MG63 (cell line): ENCODE data around the gene ESYT3. TPM values are rescaled to one million over a fixed set of nuclear protein-coding genes. Genes with fewer than 3 reads are reported as not detected.

Experiments used
- DNase-seq: peaks from one replicate; pipeline ENCODE4 v3.0.0-alpha.2; 2020
- H3K27me3 ChIP-seq: fragments of 250-450 bp; sonication (Bioruptor Pico); 2 replicates; pipeline ENCODE4 v1.5.1; 2020; ENCODE audit warnings: mild to moderate bottlenecking, moderate library complexity
- H3K36me3 ChIP-seq: fragments of 250-450 bp; sonication (Bioruptor Pico); 2 replicates; pipeline ENCODE4 v1.5.1; 2020; ENCODE audit warnings: mild to moderate bottlenecking, moderate library complexity
- H3K4me3 ChIP-seq: fragments of 250-450 bp; sonication (Bioruptor Pico); 2 replicates; pipeline ENCODE4 v1.5.1; 2020; ENCODE audit warnings: mild to moderate bottlenecking, moderate library complexity
- H3K9me3 ChIP-seq: fragments of 250-450 bp; sonication (Bioruptor Pico); 2 replicates; pipeline ENCODE4 v1.5.1; 2020; ENCODE audit warnings: mild to moderate bottlenecking, moderate library complexity
- total RNA-seq: library from RNA; depleted of rRNA; stranded (reverse); fragments of >200 nt; shearing (Covaris generic); gene quantifications from 2 replicates; pipeline ENCODE4 v1.2.3, GENCODE V29; 2014; ENCODE audit warnings: low replicate concordance; rRNA removed

ESYT3 gene
- 0.23 and 0.89 TPM in 2 replicates for total RNA-seq

GRCh38 chr3:138434276-138434874 lies at the start of gene ESYT3:
ESYT3 (plus strand) TSS chr3:138434616; CDS start chr3:138434799, 183 bp downstream.
- peaks cover 9% of the 10 kb centered on the region for H3K27me3 ChIP-seq
- no peaks in the 10 kb centered on the region for H3K36me3 ChIP-seq
- DNase-seq: peak; percentile 63
- H3K4me3 ChIP-seq: peak within 1 kb of the TSS; percentile 34
- H3K9me3 ChIP-seq: no peaks in the 10 kb centered on the region

- H3K36me3 ChIP-seq: no peaks in the 10 kb centered on the region
- no peaks in the 10 kb centered on the region for H3K27me3 ChIP-seq
- H3K9me3 ChIP-seq: no peaks in the 10 kb centered on the region; the same call in 1 of the 2 replicates
- DNase-seq: no peak
- H3K4me3 ChIP-seq: no peak overlapping the region
Observed at GRCh38 chr3:138384976-138385375, 49.4 kb upstream of the ESYT3 start.

- Histone ChIP-seq H3K4me3 (no peak overlapping the region), H3K27me3 (no peaks in the 10 kb centered on the region), H3K36me3 (no peaks in the 10 kb centered on the region), H3K9me3 (no peaks in the 10 kb centered on the region; the same call in 1 of the 2 replicates)
- no peak for DNase-seq
Observed at GRCh38 chr3:138389144-138389601, 45.2 kb upstream of the ESYT3 start.

DNA sequence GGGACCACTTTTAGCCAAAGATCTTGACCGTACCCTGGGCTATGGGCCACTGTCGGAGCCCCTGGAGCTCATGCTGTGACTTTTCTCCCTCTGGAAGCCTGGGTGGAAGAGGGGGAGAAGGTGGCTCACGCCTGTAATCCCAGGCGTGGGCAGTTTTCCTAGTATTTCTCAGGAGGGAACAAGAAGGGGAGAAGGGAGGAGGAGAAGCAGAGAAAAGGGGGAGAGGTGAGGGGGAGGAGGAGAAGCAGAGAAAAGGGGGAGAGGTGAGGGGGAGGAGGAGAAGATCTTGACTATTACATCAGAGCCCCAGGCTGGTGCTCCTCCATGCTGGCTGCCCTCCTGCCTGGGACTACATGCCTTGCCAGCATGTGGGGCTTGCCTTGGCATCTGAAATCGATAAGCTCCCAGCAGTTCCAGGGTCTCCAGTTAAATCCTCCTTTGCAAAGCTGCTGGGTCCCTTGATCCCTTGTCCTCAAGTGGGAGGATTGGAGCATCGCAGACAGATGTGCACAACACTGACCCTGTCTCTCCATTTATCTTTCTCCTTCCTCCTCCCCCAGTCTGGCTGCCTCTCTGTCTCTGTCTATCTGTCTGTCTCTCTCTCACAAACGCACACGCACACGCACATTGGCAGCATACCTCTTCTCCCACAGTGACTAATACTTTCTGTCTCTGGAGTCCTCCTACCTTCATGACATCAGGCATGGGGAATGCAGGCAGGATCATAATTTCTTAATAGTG lies 44.4 kb upstream of the ESYT3 start:
- H3K9me3 ChIP-seq: no peaks in the 10 kb centered on the region; the same call in 1 of the 2 replicates
- peak; percentile 89 for DNase-seq
- H3K36me3 ChIP-seq: no peaks in the 10 kb centered on the region
- H3K4me3 ChIP-seq: no peak overlapping the region
- no peaks in the 10 kb centered on the region for H3K27me3 ChIP-seq

DNA sequence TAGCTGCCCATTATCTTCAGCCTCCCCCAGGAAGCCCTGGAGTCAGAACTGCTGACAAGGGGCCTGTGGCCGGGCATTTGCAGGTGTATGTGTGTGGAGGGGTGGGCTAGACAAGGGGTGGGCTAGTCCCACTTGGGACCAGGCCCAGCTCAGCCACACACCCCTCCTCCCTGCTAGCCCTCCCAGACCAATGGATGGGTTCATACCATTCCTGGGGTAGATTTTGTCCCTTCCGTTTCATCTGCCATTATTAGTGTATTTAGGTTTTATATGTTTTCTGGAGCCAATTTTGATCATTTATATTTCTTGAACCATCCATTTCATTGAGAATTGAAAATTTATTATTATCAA lies 43.9 kb upstream of the ESYT3 start:
- Histone ChIP-seq H3K9me3 (no peaks in the 10 kb centered on the region; the same call in 1 of the 2 replicates), H3K4me3 (no peak overlapping the region), H3K27me3 (no peaks in the 10 kb centered on the region), H3K36me3 (no peaks in the 10 kb centered on the region)
- no peak for DNase-seq

DNA sequence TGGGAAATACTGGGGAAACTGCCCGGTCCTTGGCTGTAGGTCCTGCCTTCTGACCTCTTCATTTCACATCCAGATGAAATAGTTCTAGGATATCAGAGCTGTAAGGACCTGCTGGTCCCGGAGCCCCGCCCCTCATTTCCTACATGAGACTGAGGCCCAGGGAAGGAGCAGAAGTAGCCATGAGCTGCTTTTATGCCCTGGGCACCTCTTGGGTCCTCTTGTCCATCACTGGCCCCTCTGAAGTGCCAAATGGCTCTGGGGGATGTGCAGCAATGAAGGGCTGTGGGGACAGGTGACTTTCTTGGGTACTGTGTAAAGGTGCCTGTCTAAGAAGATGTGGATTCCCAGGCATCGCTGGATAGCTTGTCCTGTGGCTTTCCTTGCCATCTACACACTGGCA lies 40.3 kb upstream of the ESYT3 start:
- no peak for DNase-seq
- Histone ChIP-seq H3K4me3 (no peak overlapping the region), H3K9me3 (no peaks in the 10 kb centered on the region)

DNA sequence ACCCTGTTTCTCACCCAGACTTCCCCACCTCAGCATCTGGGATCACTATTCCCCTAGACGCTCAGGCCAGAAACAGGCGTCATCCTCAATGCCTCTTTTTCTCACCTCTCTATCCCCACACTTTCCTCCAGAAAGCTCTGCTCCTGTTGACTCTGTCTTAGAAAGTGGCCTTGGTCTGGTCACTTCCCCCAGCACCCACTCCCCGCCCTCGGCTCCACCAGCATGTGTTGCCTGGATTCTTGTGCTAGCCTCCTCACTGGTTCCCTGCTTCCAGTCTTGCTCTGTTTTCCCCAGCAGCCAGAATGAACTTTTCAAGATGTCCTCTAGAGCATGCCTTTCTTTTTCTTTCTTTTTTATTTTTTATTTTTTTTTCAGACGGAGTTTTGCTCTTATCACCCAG lies 39.7 kb upstream of the ESYT3 start:
- Histone ChIP-seq H3K36me3 (no peaks in the 10 kb centered on the region), H3K27me3 (no peaks in the 10 kb centered on the region), H3K9me3 (no peaks in the 10 kb centered on the region), H3K4me3 (no peak overlapping the region)
- no peak for DNase-seq

More for the DNA sequence above, 40.3 kb upstream of the ESYT3 start:
- Histone ChIP-seq H3K27me3 (no peaks in the 10 kb centered on the region), H3K36me3 (no peaks in the 10 kb centered on the region)

- no peak overlapping the region for H3K4me3 ChIP-seq
- DNase-seq: no peak
- no peaks in the 10 kb centered on the region for H3K27me3 ChIP-seq
- H3K36me3 ChIP-seq: no peaks in the 10 kb centered on the region
- H3K9me3 ChIP-seq: no peaks in the 10 kb centered on the region
Observed at GRCh38 chr3:138395865-138396751, 38.3 kb upstream of the ESYT3 start.

- DNase-seq: no peak
- Histone ChIP-seq H3K9me3 (no peaks in the 10 kb centered on the region), H3K4me3 (no peak overlapping the region), H3K27me3 (no peaks in the 10 kb centered on the region), H3K36me3 (no peaks in the 10 kb centered on the region)
Observed at GRCh38 chr3:138396752-138397410, 37.5 kb upstream of the ESYT3 start.

GRCh38 chr3:138397983-138398382 lies 36.4 kb upstream of the ESYT3 start:
- Histone ChIP-seq H3K36me3 (no peaks in the 10 kb centered on the region), H3K9me3 (no peaks in the 10 kb centered on the region), H3K27me3 (no peaks in the 10 kb centered on the region), H3K4me3 (no peak overlapping the region)
- no peak for DNase-seq

DNA sequence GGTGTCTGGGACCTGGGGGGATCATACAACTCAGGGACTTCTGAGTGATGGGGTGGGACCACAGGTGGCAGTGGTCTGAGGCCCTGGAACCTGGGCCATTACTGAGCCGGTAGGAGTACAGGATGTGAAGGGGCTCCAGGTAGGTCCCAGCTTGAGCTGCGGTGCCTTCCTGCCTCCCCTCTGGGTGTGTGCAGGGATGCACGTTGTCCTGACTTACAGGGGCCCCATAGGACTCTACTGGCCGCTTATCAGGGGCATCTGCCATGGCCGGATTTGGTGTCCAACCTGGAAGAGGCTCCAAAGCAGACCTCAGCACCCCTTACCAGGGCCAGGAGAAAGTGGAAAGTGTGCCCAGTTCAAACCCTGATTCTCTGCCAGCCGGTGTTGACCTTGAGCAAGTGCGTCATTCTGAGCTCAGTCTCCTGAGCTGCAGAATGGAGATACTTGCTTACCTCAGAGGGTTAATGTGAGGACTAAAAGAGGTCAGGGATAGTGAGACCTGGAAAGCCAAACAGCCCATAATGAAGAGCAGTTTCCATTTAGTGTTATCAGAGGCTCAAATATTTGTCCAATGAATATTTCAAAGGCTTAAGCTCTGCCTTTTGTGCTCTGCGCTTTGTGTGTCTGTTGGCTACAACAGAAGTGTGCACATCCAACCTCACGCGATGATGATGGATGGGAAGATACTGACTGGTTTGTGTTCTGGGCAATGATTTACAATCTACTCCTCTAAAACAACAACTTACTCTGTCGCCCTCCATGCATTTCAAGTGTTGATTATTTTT lies 35.4 kb upstream of the ESYT3 start:
- no peaks in the 10 kb centered on the region for H3K27me3 ChIP-seq
- H3K9me3 ChIP-seq: no peaks in the 10 kb centered on the region
- no peaks in the 10 kb centered on the region for H3K36me3 ChIP-seq
- no peak overlapping the region for H3K4me3 ChIP-seq
- no peak for DNase-seq

DNA sequence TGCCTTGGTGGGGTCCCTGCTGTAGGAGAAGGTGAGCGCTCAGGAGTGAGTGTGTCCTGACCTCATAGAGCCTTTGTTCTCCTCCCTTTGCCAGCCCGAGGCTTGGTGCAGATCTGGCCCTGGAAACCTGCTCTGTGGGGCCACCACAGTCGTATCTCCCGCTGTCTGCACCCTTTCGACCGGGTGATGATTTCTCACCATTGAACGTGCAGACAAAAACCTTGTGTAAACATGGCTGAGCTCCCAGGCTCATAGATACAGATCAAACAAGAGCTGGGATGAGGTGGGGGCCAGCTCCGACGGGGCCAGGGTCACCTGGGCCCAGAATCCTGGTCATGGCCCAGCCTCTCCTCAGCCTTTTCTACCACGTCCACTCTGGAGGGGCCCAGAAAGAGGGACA lies 34.6 kb upstream of the ESYT3 start:
- H3K27me3 ChIP-seq: no peaks in the 10 kb centered on the region
- H3K36me3 ChIP-seq: no peaks in the 10 kb centered on the region; the same call in 1 of the 2 replicates
- H3K4me3 ChIP-seq: no peak overlapping the region
- H3K9me3 ChIP-seq: no peaks in the 10 kb centered on the region
- no peak for DNase-seq

DNA sequence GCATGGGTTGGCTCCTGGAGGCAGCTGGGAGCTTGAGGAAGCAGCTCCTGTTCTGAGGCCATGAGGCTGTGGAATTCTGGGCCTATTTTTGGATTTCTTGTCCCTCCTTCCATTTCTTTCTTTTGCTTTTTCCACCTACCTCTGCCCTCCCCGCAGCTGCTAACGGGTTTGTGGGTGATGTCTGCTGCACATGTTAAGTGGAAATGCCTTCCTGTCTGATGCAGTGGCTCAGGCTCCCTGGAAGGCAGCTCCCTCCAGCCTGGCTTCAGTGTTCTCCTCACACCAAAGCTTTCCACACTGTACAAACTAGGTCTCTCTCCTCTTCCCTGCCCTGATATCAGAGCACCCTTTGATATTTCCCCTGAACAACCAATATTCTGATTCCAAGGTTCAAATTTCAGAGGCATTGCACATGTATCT lies 33.8 kb upstream of the ESYT3 start:
- Histone ChIP-seq H3K27me3 (no peaks in the 10 kb centered on the region), H3K9me3 (no peaks in the 10 kb centered on the region), H3K4me3 (no peak overlapping the region), H3K36me3 (no peaks in the 10 kb centered on the region; the same call in 1 of the 2 replicates)
- DNase-seq: no peak

- Histone ChIP-seq H3K36me3 (no peaks in the 10 kb centered on the region; the same call in 1 of the 2 replicates), H3K27me3 (no peaks in the 10 kb centered on the region), H3K4me3 (no peak overlapping the region), H3K9me3 (no peaks in the 10 kb centered on the region)
- no peak for DNase-seq
Observed at GRCh38 chr3:138401834-138402233, 32.6 kb upstream of the ESYT3 start.

DNA sequence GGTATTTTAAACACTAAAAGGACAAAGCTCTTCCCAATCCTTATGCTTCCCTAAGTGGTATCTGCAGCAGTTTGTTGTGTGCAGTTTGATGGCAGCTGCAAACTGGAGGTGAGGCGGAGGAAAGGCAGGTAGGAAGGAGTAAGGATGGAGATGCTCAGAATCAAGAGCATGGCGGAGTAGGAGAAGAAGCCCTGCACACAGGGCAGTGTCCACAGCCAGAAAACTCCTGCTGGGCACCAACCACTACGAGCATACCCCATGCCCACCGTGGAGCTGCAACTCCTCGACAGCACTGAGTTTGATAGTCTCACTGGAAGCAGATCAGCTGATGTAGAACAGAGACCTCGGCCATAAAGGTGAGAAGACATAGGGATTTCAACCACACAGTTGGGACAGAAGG lies 30.3 kb upstream of the ESYT3 start:
- Histone ChIP-seq H3K4me3 (no peak overlapping the region), H3K27me3 (no peaks in the 10 kb centered on the region), H3K9me3 (no peaks in the 10 kb centered on the region), H3K36me3 (no peaks in the 10 kb centered on the region; the same call in 1 of the 2 replicates)
- DNase-seq: no peak

GRCh38 chr3:138405001-138405400 lies 29.4 kb upstream of the ESYT3 start:
- Histone ChIP-seq H3K27me3 (no peaks in the 10 kb centered on the region), H3K4me3 (no peak overlapping the region), H3K36me3 (no peaks in the 10 kb centered on the region; the same call in 1 of the 2 replicates), H3K9me3 (no peaks in the 10 kb centered on the region)
- DNase-seq: no peak
